ENCODE results near the gene SV2B. TPM values are rescaled to one million over a fixed set of nuclear protein-coding genes. Genes with fewer than 3 reads are reported as not detected.

Gene SV2B
- total RNA-seq, 1 donor, result not detected

DNA sequence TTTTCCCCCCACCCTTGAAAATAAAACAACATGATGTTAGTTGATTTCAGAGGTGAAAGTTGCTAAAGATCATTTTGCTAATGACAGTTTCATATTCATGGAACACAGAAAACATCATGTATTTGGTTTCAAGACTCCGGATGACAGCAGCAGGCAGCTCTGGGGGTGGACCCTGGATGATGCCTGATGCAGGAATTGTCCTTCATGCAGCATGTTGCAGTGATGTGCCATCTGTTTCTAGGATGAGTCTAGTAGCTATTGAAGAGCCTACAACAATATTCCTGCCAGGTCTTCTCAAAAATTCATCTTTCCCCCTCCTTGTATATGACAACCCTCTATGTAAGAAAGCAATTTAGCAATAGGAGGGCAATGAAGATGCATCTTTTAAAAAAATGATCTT lies 108.3 kb downstream of the SV2B start:
- TF ChIP-seq, protein P1, sequence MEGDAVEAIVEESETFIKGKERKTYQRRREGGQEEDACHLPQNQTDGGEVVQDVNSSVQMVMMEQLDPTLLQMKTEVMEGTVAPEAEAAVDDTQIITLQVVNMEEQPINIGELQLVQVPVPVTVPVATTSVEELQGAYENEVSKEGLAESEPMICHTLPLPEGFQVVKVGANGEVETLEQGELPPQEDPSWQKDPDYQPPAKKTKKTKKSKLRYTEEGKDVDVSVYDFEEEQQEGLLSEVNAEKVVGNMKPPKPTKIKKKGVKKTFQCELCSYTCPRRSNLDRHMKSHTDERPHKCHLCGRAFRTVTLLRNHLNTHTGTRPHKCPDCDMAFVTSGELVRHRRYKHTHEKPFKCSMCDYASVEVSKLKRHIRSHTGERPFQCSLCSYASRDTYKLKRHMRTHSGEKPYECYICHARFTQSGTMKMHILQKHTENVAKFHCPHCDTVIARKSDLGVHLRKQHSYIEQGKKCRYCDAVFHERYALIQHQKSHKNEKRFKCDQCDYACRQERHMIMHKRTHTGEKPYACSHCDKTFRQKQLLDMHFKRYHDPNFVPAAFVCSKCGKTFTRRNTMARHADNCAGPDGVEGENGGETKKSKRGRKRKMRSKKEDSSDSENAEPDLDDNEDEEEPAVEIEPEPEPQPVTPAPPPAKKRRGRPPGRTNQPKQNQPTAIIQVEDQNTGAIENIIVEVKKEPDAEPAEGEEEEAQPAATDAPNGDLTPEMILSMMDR (IDR thresholded peaks at IDR 0.05; ENCODE audit: insufficient read depth, low read depth, low read length), result no peak
- DNase-seq (ENCODE audit: low read depth), result no peak

DNA sequence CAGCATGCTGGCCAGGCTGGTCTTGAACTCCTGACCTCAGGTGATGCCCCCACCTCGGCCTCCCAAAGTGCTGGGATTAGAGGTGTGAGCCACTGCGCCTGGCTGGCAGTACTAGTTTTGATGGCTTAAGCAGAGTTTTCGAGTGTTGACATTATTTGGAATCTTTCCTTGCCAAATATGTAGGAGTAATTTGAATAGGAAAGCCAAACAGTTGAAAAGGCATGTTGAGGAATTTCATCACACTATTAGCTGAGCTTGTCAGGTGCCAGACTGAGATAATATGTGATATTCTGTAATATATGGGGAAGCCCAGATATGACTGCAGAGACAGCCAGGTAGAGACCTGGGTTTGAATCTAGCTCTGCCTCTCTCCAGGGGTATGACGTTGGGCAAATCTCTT lies 109.3 kb downstream of the SV2B start:
- no peak overlapping the region for H3K4me3 ChIP-seq (ENCODE audit: low read depth, low read length)
- TF ChIP-seq, protein P1 (IDR thresholded peaks at IDR 0.05; ENCODE audit: insufficient read depth, low read depth, low read length), result no peak
- DNase-seq (ENCODE audit: low read depth), result no peak

More for the DNA sequence above, 108.3 kb downstream of the SV2B start:
- no peak overlapping the region for H3K4me3 ChIP-seq (ENCODE audit: low read depth, low read length)

DNA sequence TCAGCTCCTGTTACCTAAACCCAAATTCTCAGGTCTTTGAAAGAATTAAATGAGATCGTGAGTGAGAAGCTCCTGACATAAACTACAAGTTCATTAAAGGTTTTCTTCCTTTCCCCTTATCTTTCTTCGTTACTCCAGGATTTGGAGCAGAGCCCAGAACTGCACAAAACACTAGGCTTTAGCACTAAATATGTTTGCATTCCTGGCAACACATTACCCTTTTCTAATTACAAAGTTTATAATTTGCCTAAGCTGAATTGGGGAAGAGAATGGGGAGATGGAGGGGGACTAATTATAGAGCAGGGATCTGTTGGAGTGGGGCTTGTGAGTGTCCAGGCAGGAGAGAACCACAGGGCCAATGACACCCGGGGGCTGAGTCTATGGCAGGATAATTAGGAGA lies 109.7 kb downstream of the SV2B start:
- H3K4me3 ChIP-seq (ENCODE audit: low read depth, low read length), result no peak overlapping the region
- TF ChIP-seq, protein P1 (IDR thresholded peaks at IDR 0.05; ENCODE audit: insufficient read depth, low read depth, low read length), result no peak
- no peak for DNase-seq (ENCODE audit: low read depth)

DNA sequence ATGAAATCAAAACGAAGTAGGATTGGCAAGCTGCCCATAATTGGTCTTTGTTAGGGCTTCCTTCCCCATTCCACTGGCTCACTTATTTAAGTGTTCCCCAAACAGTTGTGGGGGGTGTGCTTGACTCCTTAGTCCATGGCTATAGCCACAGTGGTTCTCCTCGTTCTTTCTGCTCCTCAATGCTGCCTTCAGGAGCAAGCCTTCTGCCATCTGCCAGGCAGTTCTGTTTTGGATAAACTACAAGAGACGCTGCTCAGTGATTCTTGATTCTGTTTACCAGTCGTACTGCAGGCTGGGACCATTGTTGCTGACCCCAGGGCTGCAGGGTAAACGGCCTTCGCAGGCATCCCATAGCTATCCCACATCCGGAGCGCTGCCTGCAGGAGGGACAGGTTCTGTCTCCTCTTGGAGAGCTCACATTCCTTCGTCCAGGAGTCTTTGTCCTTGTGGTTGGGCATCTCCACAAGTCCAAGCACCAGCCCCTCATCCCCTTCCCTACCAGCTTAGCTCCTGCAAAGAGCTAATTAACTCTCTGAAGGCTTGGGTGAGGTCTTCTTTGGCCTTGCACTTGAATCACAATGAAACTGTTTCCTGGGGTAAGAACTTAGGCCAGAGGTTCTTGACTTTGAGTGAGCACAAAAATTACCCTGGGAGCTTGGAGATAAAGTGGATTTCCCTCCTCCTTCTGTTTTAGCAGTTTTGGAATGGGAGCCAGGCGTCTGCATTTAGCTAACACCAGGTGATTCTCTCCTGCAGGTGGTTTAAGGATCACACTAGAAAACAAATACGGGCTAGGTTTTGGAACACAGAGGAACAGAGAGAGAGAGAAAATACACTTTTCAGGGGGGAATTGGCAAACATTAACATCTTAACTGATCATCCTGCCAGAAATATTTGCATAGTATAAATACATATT lies 114.9 kb downstream of the SV2B start:
- TF ChIP-seq, protein P1 (IDR thresholded peaks at IDR 0.05; ENCODE audit: insufficient read depth, low read depth, low read length), result no peak
- H3K4me3 ChIP-seq (ENCODE audit: low read depth, low read length), result no peak overlapping the region
- no peak for DNase-seq (ENCODE audit: low read depth)

DNA sequence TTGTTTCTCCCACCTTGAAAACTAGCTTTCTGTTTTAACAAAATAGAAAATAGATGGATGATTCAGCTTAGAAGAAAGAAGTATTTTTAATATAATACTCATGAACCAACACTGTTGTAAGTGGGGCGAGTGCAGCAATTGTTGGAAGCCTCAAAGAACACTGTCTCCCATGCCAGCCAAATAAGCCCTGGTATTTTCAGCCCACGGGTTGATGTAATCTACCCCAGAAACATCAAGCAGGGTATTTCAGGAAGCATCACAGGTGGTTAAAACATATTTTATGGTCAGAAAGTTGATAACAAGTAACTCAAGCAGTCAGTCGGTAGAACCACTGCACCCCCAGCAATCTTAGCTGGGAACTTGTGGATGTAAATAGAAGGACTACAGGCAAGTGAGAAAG lies 115.9 kb downstream of the SV2B start:
- H3K4me3 ChIP-seq (ENCODE audit: low read depth, low read length), result no peak overlapping the region
- DNase-seq (ENCODE audit: low read depth), result no peak
- TF ChIP-seq, protein P1 (IDR thresholded peaks at IDR 0.05; ENCODE audit: insufficient read depth, low read depth, low read length), result no peak

DNA sequence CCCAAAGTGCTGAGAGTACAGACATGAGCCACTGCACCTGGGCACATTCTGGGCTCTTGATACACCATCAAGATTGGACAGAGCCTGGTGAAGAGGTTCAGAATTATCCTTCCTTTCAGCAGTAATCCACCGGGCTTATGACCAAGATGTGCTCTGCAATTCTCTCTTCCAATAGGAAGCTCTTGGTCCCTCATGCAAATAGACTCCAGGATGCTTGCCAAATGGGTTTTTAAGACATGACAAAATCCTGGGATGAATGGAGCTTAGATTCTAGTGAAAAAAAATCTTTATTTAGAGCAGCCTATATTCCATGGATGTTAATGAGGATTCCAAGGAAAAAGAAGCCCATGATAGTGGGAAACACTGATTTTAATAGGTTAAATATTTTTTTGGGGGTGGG lies 119.1 kb downstream of the SV2B start:
- DNase-seq (ENCODE audit: low read depth), result no peak
- TF ChIP-seq, protein P1 (IDR thresholded peaks at IDR 0.05; ENCODE audit: insufficient read depth, low read depth, low read length), result no peak
- H3K4me3 ChIP-seq (ENCODE audit: low read depth, low read length), result no peak overlapping the region

Data from fibroblast of villous mesenchyme (primary cell).